Upper lobe of left lung (tissue), 4 donors: ENCODE measurements around the gene VGLL3.

Experiments used
- CTCF ChIP-seq, 6 experiments: fragments of 450-650 bp in 4 of 6; fragments of 200-600 bp in 2 of 6; sonication (generic) in 2 of 6; IDR thresholded peaks; one replicate each; pipeline ENCODE4 v1.5.1; 2016 to 2019; ENCODE audit warnings: antibody characterized with exemption in 6 of 6
- POLR2A ChIP-seq, 4 donors: fragments of 450-650 bp; IDR thresholded peaks; one replicate each; pipeline ENCODE4 v1.5.1; 2016 to 2017; ENCODE audit warnings: antibody characterized with exemption in 4 of 4, mild to moderate bottlenecking in 2 of 4

DNA sequence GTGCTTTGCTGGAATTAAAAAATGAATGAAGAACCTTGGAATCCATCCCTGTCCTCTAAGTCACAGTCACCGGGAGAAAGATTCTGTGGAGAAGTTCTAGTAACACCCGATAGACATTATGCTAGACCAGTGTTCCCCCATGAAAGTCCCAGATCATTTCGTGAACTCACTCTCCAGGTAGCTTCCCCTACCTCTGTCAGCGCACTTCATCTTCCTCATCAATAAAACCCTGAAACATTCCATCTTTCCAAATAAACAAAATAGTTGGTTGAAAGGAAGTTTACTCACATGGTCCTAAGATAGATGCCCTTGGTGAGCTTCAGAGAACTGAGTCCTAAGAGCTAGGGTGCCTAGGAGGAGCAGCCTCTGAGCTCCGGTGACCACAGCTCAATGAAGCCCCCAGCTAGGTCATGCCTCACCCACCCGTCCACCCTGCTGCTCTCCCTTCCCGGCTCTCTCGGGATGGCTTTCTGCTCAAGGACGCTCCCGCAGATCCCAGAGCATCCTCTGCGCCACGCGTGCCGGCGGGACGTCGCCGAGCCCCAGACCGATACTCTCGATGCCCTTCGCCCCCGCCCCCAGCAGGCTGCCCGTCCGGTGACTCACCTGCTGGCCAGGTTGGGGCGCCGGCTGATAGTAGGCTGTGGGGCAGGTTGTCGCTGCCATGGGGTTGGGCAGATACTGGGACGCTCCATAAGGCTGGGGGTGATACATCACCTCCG lies 776 bp downstream of the VGLL3 start:
- TF ChIP-seq POLR2A (IDR thresholded peaks at IDR 0.05) (no peak), CTCF (IDR thresholded peaks at IDR 0.05) (no peak)
